ENCODE data around the gene FOXP1.
A peak's percentile ranks its signal among the peaks of the same experiment; 100 is the strongest.

Gene FOXP1

DNA sequence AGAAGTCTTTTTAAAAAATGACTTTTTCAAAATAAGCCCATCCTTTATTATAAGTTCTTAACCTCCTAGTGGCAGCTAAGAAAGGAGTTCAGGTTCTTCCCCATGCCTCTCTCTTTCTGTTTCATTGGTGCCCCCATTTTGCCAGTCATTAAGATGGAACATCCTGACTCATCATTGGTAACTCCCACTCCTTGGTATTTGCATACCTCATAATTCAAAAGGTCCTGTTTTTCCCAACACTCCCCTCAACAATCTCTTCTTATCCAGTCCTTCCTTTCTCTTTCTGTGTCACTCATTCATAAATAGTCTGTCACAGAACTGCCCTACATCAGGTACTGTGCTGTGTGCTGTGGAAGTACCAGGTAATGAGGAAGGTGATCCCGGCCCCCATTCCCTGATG, 394.0 kb downstream of the FOXP1 start:
- no peak overlapping the region for H3K4me3 ChIP-seq (ENCODE audit: low read length)
- DNase-seq (ENCODE audit: low read depth), result no peak
- no peak for TF ChIP-seq CTCF (IDR thresholded peaks at IDR 0.05; ENCODE audit: insufficient read depth, low read depth, low read length, missing control alignments)

DNA sequence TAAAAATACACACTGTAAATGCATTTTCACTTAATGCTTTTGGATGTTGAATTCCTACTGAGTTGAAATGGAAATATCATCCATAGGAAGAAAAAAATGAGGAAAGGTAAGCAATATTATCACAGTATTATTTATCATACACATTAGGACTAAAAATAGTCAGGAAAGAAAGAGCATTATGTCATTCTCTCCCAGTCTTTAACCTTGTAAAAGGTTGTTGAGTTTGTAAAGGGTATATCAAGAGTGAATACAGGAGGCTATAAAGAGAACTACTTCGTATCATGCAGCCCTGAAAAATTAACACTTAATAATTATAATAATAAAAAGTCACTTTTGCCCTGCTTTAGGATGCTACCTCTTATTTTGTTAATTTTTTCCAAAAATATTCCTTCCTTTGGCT, 395.8 kb downstream of the FOXP1 start:
- no peak for DNase-seq (ENCODE audit: low read depth)
- no peak for TF ChIP-seq CTCF (IDR thresholded peaks at IDR 0.05; ENCODE audit: insufficient read depth, low read depth, low read length, missing control alignments)
- no peak overlapping the region for H3K4me3 ChIP-seq (ENCODE audit: low read length)

DNA sequence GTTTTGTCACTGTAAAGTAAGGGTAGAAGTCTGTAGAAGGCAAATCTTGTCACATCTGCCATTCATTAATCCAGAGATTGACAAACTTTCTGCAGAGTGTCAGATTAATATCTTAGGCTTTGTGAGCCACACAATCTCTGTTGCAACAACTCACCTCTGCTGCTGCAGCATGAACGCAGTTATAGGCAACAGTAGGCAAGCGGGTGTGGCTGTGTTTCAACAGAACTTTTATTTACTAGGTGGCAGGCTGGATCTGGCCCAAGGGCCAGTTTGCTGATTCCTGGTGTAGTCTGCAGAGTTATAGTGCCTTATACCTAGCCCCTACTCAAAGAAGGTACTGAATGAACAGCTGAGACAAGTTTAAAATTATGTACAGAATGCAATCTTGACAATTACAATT, 396.7 kb downstream of the FOXP1 start:
- DNase-seq (ENCODE audit: low read depth), result peak; percentile 47
- no peak overlapping the region for H3K4me3 ChIP-seq (ENCODE audit: low read length)
- no peak for TF ChIP-seq CTCF (IDR thresholded peaks at IDR 0.05; ENCODE audit: insufficient read depth, low read depth, low read length, missing control alignments)

DNA sequence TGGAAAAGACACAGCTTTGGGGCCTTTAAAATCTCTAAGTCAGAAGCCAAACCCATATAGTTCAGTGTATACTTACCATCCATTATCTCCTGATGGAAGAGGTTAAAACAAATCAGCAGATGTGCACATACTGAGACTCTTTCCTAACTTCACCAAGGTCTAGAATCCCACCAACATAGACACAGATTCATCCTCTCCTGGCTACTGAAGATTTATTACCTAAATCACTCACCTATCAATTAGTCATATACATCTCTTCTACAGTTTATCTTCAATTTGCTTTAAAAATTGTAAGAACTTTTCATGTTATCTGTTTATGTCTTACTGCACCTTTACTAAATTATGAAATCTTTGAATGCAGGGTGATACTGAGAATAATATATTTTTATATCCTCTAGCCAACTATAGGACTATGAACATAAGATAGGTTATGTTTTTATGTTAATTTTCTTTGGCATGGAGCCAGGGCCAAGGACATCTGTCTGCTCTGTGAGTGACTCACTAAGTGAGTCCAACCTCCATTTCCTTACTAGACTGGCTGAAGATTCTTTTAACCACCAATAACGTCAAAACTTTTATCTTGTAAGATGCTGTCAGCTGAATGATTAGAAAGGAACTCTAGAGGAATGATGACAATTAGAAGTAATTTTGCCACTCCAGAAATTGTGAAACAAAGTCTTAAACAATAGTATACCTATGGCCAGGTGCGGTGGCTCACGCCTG, 397.6 kb downstream of the FOXP1 start:
- no peak for TF ChIP-seq CTCF (IDR thresholded peaks at IDR 0.05; ENCODE audit: insufficient read depth, low read depth, low read length, missing control alignments)
- DNase-seq (ENCODE audit: low read depth), result peak; percentile 66
- no peak overlapping the region for H3K4me3 ChIP-seq (ENCODE audit: low read length)

DNA sequence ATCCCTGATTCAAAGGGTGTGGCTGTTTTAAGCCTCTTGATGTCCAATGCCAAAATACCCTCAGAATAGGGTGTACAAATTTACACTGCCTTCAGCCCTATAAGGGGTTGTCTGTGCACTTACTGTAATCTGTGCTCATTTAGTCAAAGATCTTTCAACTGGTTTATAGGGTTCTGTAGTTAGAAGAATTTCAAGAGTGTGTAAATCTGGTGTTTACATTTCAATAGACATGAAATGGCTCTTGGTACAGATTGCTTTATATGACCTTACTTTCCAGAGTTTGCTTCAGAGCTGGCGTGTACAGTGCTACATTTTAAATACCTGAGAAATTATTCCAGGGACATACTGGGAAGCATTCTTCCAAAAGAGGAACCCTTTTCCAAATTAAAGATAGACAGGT, 399.3 kb downstream of the FOXP1 start:
- no peak overlapping the region for H3K4me3 ChIP-seq (ENCODE audit: low read length)
- TF ChIP-seq CTCF (IDR thresholded peaks at IDR 0.05; ENCODE audit: insufficient read depth, low read depth, low read length, missing control alignments), result no peak
- DNase-seq (ENCODE audit: low read depth), result no peak

- TF ChIP-seq CTCF (IDR thresholded peaks at IDR 0.05; ENCODE audit: insufficient read depth, low read depth, low read length, missing control alignments), result no peak
- no peak for DNase-seq (ENCODE audit: low read depth)
- H3K4me3 ChIP-seq (ENCODE audit: low read length), result no peak overlapping the region
Observed at GRCh38 chr3:71183549-71183948, 400.0 kb downstream of the FOXP1 start.

DNA sequence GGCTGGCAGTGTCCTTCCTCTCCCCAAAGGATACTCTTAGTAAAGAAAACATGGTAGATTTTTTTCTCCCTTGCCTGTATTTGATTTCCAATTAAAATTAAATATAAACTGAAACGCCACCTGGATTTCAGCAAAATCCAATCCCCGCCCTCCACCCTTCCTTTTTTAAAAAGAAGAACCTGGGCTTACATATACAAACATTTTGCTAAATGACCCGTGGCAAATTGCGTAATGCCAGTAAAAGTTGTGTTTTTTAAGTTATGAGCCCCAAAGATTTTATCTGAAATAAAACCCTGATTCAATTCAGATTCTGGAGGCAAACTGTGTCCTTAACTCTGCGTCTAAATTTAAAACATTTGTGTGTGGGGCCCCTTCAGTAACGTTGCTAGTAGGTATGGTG, 403.0 kb downstream of the FOXP1 start:
- H3K4me3 ChIP-seq (ENCODE audit: low read length), result no peak overlapping the region
- TF ChIP-seq CTCF (IDR thresholded peaks at IDR 0.05; ENCODE audit: insufficient read depth, low read depth, low read length, missing control alignments), result no peak
- no peak for DNase-seq (ENCODE audit: low read depth)

All from epithelial cell of esophagus (primary cell).